ENCODE data around the gene CERT1.

CERT1 gene

GRCh38 chr5:75387806-75388205 is 123.6 kb downstream of the CERT1 start:
- H3K27ac Mint-ChIP-seq: no peak overlapping the region
- peaks cover 18% of the 10 kb centered on the region for H3K4me1 Mint-ChIP-seq (ENCODE audit: low read depth)
- H3K27me3 Mint-ChIP-seq (ENCODE audit: low read depth): no peaks in the 10 kb centered on the region
- H3K36me3 Mint-ChIP-seq (ENCODE audit: low read depth): peaks cover 44% of the 10 kb centered on the region
- H3K9me3 Mint-ChIP-seq: no peaks in the 10 kb centered on the region
- no peak overlapping the region for H3K4me3 Mint-ChIP-seq
- no peak for DNase-seq (ENCODE audit: low spot score)

GRCh38 chr5:75384218-75384617 is 127.2 kb downstream of the CERT1 start:
- Mint-ChIP-seq H3K36me3 (ENCODE audit: low read depth) (peaks cover 40% of the 10 kb centered on the region), H3K27me3 (ENCODE audit: low read depth) (no peaks in the 10 kb centered on the region), H3K9me3 (no peaks in the 10 kb centered on the region), H3K4me3 (no peak overlapping the region), H3K4me1 (ENCODE audit: low read depth) (peaks cover 12% of the 10 kb centered on the region), H3K27ac (no peak overlapping the region)
- no peak for DNase-seq (ENCODE audit: low spot score)

- no peak overlapping the region for H3K4me3 Mint-ChIP-seq
- H3K9me3 Mint-ChIP-seq: no peaks in the 10 kb centered on the region
- H3K4me1 Mint-ChIP-seq (ENCODE audit: low read depth): peaks cover 12% of the 10 kb centered on the region
- no peaks in the 10 kb centered on the region for H3K27me3 Mint-ChIP-seq (ENCODE audit: low read depth)
- DNase-seq (ENCODE audit: low spot score): no peak
- no peak overlapping the region for H3K27ac Mint-ChIP-seq
- H3K36me3 Mint-ChIP-seq (ENCODE audit: low read depth): peaks cover 29% of the 10 kb centered on the region
Observed at GRCh38 chr5:75381456-75381855, 130.0 kb downstream of the CERT1 start.

- Mint-ChIP-seq H3K9me3 (no peaks in the 10 kb centered on the region), H3K4me1 (ENCODE audit: low read depth) (peaks cover 12% of the 10 kb centered on the region), H3K27ac (no peak overlapping the region), H3K4me3 (no peak overlapping the region), H3K27me3 (ENCODE audit: low read depth) (no peaks in the 10 kb centered on the region), H3K36me3 (ENCODE audit: low read depth) (peaks cover 32% of the 10 kb centered on the region)
- DNase-seq (ENCODE audit: low spot score): no peak
Observed at GRCh38 chr5:75380099-75380498, 131.3 kb downstream of the CERT1 start.

- no peak for DNase-seq (ENCODE audit: low spot score)
- Mint-ChIP-seq H3K36me3 (ENCODE audit: low read depth) (peaks cover 23% of the 10 kb centered on the region), H3K27ac (no peak overlapping the region), H3K4me3 (no peak overlapping the region), H3K4me1 (ENCODE audit: low read depth) (no peaks in the 10 kb centered on the region), H3K27me3 (ENCODE audit: low read depth) (no peaks in the 10 kb centered on the region), H3K9me3 (no peaks in the 10 kb centered on the region)
Observed at GRCh38 chr5:75375414-75375813, 136.0 kb downstream of the CERT1 start.

GRCh38 chr5:75374394-75374814 is 137.0 kb downstream of the CERT1 start:
- Mint-ChIP-seq H3K4me3 (no peak overlapping the region), H3K9me3 (no peaks in the 10 kb centered on the region), H3K4me1 (ENCODE audit: low read depth) (peaks cover 1% of the 10 kb centered on the region), H3K27me3 (ENCODE audit: low read depth) (no peaks in the 10 kb centered on the region), H3K27ac (no peak overlapping the region), H3K36me3 (ENCODE audit: low read depth) (peaks cover 16% of the 10 kb centered on the region)
- DNase-seq (ENCODE audit: low spot score): no peak

- H3K27me3 Mint-ChIP-seq (ENCODE audit: low read depth): no peaks in the 10 kb centered on the region
- no peak overlapping the region for H3K27ac Mint-ChIP-seq
- peaks cover 15% of the 10 kb centered on the region for H3K36me3 Mint-ChIP-seq (ENCODE audit: low read depth)
- no peak overlapping the region for H3K4me3 Mint-ChIP-seq
- DNase-seq (ENCODE audit: low spot score): no peak
- peaks cover 1% of the 10 kb centered on the region for H3K4me1 Mint-ChIP-seq (ENCODE audit: low read depth)
- H3K9me3 Mint-ChIP-seq: no peaks in the 10 kb centered on the region
Observed at GRCh38 chr5:75373862-75374261, 137.6 kb downstream of the CERT1 start.

- Mint-ChIP-seq H3K36me3 (ENCODE audit: low read depth) (peaks cover 7% of the 10 kb centered on the region), H3K9me3 (no peaks in the 10 kb centered on the region), H3K27ac (no peak overlapping the region), H3K4me3 (no peak overlapping the region), H3K27me3 (ENCODE audit: low read depth) (no peaks in the 10 kb centered on the region), H3K4me1 (ENCODE audit: low read depth) (peaks cover 5% of the 10 kb centered on the region)
- DNase-seq (ENCODE audit: low spot score): no peak
Observed at GRCh38 chr5:75368391-75368790, 143.0 kb downstream of the CERT1 start.

- Mint-ChIP-seq H3K4me1 (ENCODE audit: low read depth) (peaks cover 5% of the 10 kb centered on the region), H3K27ac (no peak overlapping the region), H3K27me3 (ENCODE audit: low read depth) (no peaks in the 10 kb centered on the region), H3K4me3 (no peak overlapping the region), H3K9me3 (no peaks in the 10 kb centered on the region), H3K36me3 (ENCODE audit: low read depth) (peaks cover 9% of the 10 kb centered on the region)
- DNase-seq (ENCODE audit: low spot score): no peak
Observed at GRCh38 chr5:75367401-75367800, 144.0 kb downstream of the CERT1 start.

GRCh38 chr5:75366787-75367186 is 144.6 kb downstream of the CERT1 start:
- Mint-ChIP-seq H3K9me3 (no peaks in the 10 kb centered on the region), H3K36me3 (ENCODE audit: low read depth) (peaks cover 9% of the 10 kb centered on the region), H3K27me3 (ENCODE audit: low read depth) (no peaks in the 10 kb centered on the region), H3K4me3 (no peak overlapping the region), H3K27ac (no peak overlapping the region), H3K4me1 (ENCODE audit: low read depth) (peaks cover 5% of the 10 kb centered on the region)
- DNase-seq (ENCODE audit: low spot score): no peak

GRCh38 chr5:75365740-75366139 is 145.7 kb downstream of the CERT1 start:
- Mint-ChIP-seq H3K4me3 (no peak overlapping the region), H3K27me3 (ENCODE audit: low read depth) (no peaks in the 10 kb centered on the region), H3K36me3 (ENCODE audit: low read depth) (peaks cover 12% of the 10 kb centered on the region), H3K27ac (no peak overlapping the region), H3K4me1 (ENCODE audit: low read depth) (peaks cover 5% of the 10 kb centered on the region), H3K9me3 (no peaks in the 10 kb centered on the region)
- no peak for DNase-seq (ENCODE audit: low spot score)

- peaks cover 5% of the 10 kb centered on the region for H3K4me1 Mint-ChIP-seq (ENCODE audit: low read depth)
- no peak for DNase-seq (ENCODE audit: low spot score)
- peaks cover 22% of the 10 kb centered on the region for H3K36me3 Mint-ChIP-seq (ENCODE audit: low read depth)
- no peaks in the 10 kb centered on the region for H3K27me3 Mint-ChIP-seq (ENCODE audit: low read depth)
- H3K4me3 Mint-ChIP-seq: no peak overlapping the region
- H3K27ac Mint-ChIP-seq: no peak overlapping the region
- H3K9me3 Mint-ChIP-seq: no peaks in the 10 kb centered on the region
Observed at GRCh38 chr5:75364571-75365280, 146.7 kb downstream of the CERT1 start.

GRCh38 chr5:75363726-75364495 is 147.5 kb downstream of the CERT1 start:
- no peaks in the 10 kb centered on the region for H3K27me3 Mint-ChIP-seq (ENCODE audit: low read depth)
- no peak for DNase-seq (ENCODE audit: low spot score)
- H3K4me1 Mint-ChIP-seq (ENCODE audit: low read depth): peaks cover 4% of the 10 kb centered on the region
- no peaks in the 10 kb centered on the region for H3K9me3 Mint-ChIP-seq
- no peak overlapping the region for H3K27ac Mint-ChIP-seq
- H3K36me3 Mint-ChIP-seq (ENCODE audit: low read depth): peaks cover 28% of the 10 kb centered on the region
- no peak overlapping the region for H3K4me3 Mint-ChIP-seq

GRCh38 chr5:75363111-75363510 is 148.3 kb downstream of the CERT1 start:
- no peaks in the 10 kb centered on the region for H3K9me3 Mint-ChIP-seq
- H3K27ac Mint-ChIP-seq: no peak overlapping the region
- H3K27me3 Mint-ChIP-seq (ENCODE audit: low read depth): no peaks in the 10 kb centered on the region
- H3K4me3 Mint-ChIP-seq: no peak overlapping the region
- peaks cover 4% of the 10 kb centered on the region for H3K4me1 Mint-ChIP-seq (ENCODE audit: low read depth)
- peaks cover 30% of the 10 kb centered on the region for H3K36me3 Mint-ChIP-seq (ENCODE audit: low read depth)
- DNase-seq (ENCODE audit: low spot score): no peak

All from T-helper 2 cell treated with Interferon-gamma antibody and Interleukin-4, amounts not matched to agents 5 μg/mL and 100 μg/mL, for 36 hours (primary cell).